ENCODE measurements around the gene SLC25A21.
"Not testable (repeated sequence)": the region's sequence is repeated elsewhere in the genome, so short reads cannot be mapped to it uniquely, and the experiment has no call there.

Gene SLC25A21

GRCh38 chr14:37036669-37037341 lies 135.6 kb downstream of the SLC25A21 start:
- no peak for DNase-seq

- DNase-seq = no peak
Measured at GRCh38 chr14:37035401-37035800, 137.0 kb downstream of the SLC25A21 start.

GRCh38 chr14:37034410-37035285 lies 137.8 kb downstream of the SLC25A21 start:
- DNase-seq = no peak

- no peak for DNase-seq
Measured at GRCh38 chr14:37032863-37033262, 139.5 kb downstream of the SLC25A21 start.

GRCh38 chr14:37027188-37027824 lies 145.1 kb downstream of the SLC25A21 start:
- peak; percentile 50 for DNase-seq

GRCh38 chr14:37023875-37024565 lies 148.4 kb downstream of the SLC25A21 start:
- DNase-seq = peak; percentile 7

GRCh38 chr14:37021390-37021789 lies 151.0 kb downstream of the SLC25A21 start:
- no peak for DNase-seq

- no peak for DNase-seq
Measured at GRCh38 chr14:37019488-37019887, 152.9 kb downstream of the SLC25A21 start.

- DNase-seq = no peak
Measured at GRCh38 chr14:37018571-37019240, 153.7 kb downstream of the SLC25A21 start.

- DNase-seq = no peak
Measured at GRCh38 chr14:37013078-37013477, 159.3 kb downstream of the SLC25A21 start.

- no peak for DNase-seq
Measured at GRCh38 chr14:36998686-36999085, 173.7 kb downstream of the SLC25A21 start.

- DNase-seq = no peak
Measured at GRCh38 chr14:36997843-36998242, 174.6 kb downstream of the SLC25A21 start.

GRCh38 chr14:36996857-36997590 lies 175.4 kb downstream of the SLC25A21 start:
- no peak for DNase-seq

- DNase-seq = no peak
Measured at GRCh38 chr14:36996133-36996856, 176.1 kb downstream of the SLC25A21 start.

- no peak for DNase-seq
Measured at GRCh38 chr14:36989806-36990205, 182.6 kb downstream of the SLC25A21 start.

- no peak for DNase-seq
Measured at GRCh38 chr14:36988989-36989388, 183.4 kb downstream of the SLC25A21 start.

GRCh38 chr14:36988568-36988967 lies 183.8 kb downstream of the SLC25A21 start:
- DNase-seq = no peak

- DNase-seq = no peak
Measured at GRCh38 chr14:36986407-36986806, 186.0 kb downstream of the SLC25A21 start.

- no peak for DNase-seq
Measured at GRCh38 chr14:36981832-36982529, 190.4 kb downstream of the SLC25A21 start.

- DNase-seq = not testable (repeated sequence)
Measured at GRCh38 chr14:36980413-36980812, 192.0 kb downstream of the SLC25A21 start.

Measured in hematopoietic multipotent progenitor cell treated with erythropoietin and hydrocortisone succinate and interleukin-3 and kit ligand, for 4 days (in vitro differentiated cells).